Measurements from ENCODE around the gene ABLIM2. TPM values are rescaled to one million over a fixed set of nuclear protein-coding genes. Genes with fewer than 3 reads are reported as not detected.

Gene ABLIM2
- total RNA-seq (2021; ENCODE audit: unreplicated experiment) (6.1 TPM), Bru-seq, nascent RNA (percentile 41 among the genes with signal in this experiment), BruChase-seq, experiment 1, labeled RNA remaining after a 6-hour chase (percentile 29 among the genes with signal in this experiment), BruChase-seq, experiment 2, labeled RNA remaining after a 2-hour chase (percentile 38 among the genes with signal in this experiment)
- 5.1 TPM in 2 replicates for polyA plus RNA-seq (2012)
- long read RNA-seq, partial matches to known transcripts: 3 of 8 reads
- long read RNA-seq, other reads (novel, unspliced or antisense): 1 of 8 reads

DNA sequence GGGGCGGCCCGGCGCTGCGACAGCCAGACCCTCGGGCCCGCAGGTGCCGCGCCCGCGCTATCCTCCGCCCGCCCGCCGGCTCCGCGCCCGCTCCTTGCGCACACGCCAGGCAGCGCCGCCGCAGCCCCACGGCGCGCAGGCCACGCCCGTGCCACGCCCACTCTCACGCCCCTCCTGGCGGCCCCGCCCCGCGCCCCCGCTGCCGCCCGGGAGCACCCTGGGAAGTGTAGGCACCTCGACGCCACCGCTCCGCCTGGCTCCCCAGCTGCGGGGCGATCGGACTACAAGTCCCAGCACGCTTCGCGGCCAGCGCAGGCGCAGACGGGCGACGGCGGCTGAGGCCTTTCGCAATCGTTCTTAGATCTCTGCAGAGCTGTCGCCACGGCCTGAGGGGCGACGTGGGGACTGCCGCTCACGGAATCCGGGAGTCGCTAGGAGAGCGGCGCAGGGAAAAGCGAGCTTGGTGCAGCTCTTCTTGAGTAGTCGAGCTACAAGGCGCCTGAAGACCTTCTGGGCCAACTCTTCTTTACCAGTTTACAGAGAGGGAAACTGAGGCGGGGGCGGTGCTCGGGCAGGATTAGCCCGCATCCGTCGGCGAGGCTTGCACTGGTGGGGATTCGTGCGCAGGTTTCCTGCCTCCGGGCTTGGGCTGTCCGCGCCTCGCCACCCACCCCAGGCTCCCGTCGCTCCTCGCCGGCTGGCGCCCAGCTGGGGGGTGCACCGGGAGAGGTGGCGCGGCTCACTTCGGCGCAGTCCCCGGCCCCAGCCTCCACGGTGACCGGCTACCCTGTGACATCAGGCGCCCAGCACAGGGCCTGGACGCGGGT lies at the start of gene ABLIM2:
Gene ABLIM2 (minus strand): TSS at position 104 of the 827 bp plus-strand sequence. CDS start 124 bp downstream, outside the sequence.
- Histone ChIP-seq H3K9me3 (ENCODE audit: control insufficient read depth in 1 of 2, insufficient read depth in 1 of 2, low read depth in 1 of 2, low read length in 2 of 2) (no peaks in the 10 kb centered on the region), H3K4me3 (replicated peaks in 1 of 2; ENCODE audit: low read depth in 1 of 2, low read length in 2 of 2) (peak within 1 kb of the TSS; percentile 57 to 74), H3K4me2 (ENCODE audit: low read length) (peak within 1 kb of the TSS; percentile 98), H3K27ac (ENCODE audit: low read depth, low read length) (peak within 1 kb of the TSS; percentile 42; the same call in 1 of the 2 replicates), H3K79me2 (ENCODE audit: insufficient read depth, low read length) (no peaks in the 10 kb centered on the region), H2AFZ (ENCODE audit: low read depth, low read length, poor library complexity, severe bottlenecking) (peak within 1 kb of the TSS; percentile 16), H3K27me3 (ENCODE audit: insufficient read depth, low read length) (no peaks in the 10 kb centered on the region), H4K20me1 (ENCODE audit: insufficient read depth) (no peaks in the 10 kb centered on the region), H3K9ac (ENCODE audit: low read length) (peak within 1 kb of the TSS; percentile 56), H3K4me1 (ENCODE audit: control insufficient read depth in 1 of 2, insufficient read depth in 2 of 2, low read length in 2 of 2) (peaks cover 10 to 30% of the 10 kb centered on the region in 2 experiments), H3K36me3 (ENCODE audit: control insufficient read depth in 1 of 2, insufficient read depth in 2 of 2, low read length in 2 of 2) (no peaks in the 10 kb centered on the region), H3K9me2 (ENCODE audit: insufficient read depth) (no peaks in the 10 kb centered on the region)
- no TSS peak for BruUV-seq (replicated peaks)
- TF ChIP-seq POLR2A (IDR thresholded peaks at IDR 0.05; ENCODE audit: borderline replicate concordance, extremely low read depth, insufficient read depth, insufficient read length) (peak; percentile 56), EZH2phosphoT487 (IDR thresholded peaks at IDR 0.05; ENCODE audit: borderline replicate concordance) (no peak), EGR1 (IDR thresholded peaks at IDR 0.05; ENCODE audit: low read depth) (peak; percentile 92), POLR2AphosphoS5 (IDR thresholded peaks at IDR 0.05; ENCODE audit: low read depth, low read length) (peak; percentile 60), TCF7L2 (IDR thresholded peaks at IDR 0.05; ENCODE audit: borderline replicate concordance, extremely low read depth, insufficient read depth, insufficient read length) (peak; percentile 88), ZFX (IDR thresholded peaks at IDR 0.05) (peak; percentile 18; the same call in 1 of the 2 replicates), CEBPB (IDR thresholded peaks at IDR 0.05; ENCODE audit: low read depth) (peak; percentile 100), RAD21 (IDR thresholded peaks at IDR 0.05; ENCODE audit: low read depth) (no peak)
- intact Hi-C loops (cut with micrococcal nuclease): loop anchor here (2.0 kb wide), 2 partner anchors 28 to 314 kb away; no protein-coding TSS in a partner anchor
- ChIA-PET CTCF (interaction anchor here (0.9 to 1.7 kb wide), 2 partner anchors 9 to 18 kb away, joined by 3 to 5 read pairs; no protein-coding TSS in a partner anchor), RAD21 (ENCODE audit: low non-redundant PET in 1 of 2, low total read pairs in 2 of 2, uncharacterized antibody in 2 of 2, unreplicated experiment in 2 of 2) (no interaction called here), POLR2A (interaction anchor here (1.6 kb wide), 1 partner anchor 17 kb away, joined by 5 read pairs; no protein-coding TSS in a partner anchor)
- peak; percentile 98 for ATAC-seq
- DNase-seq (ENCODE audit: low read depth, low spot score): peak; percentile 91
